ENCODE results near the gene ALDH5A1.

The ALDH5A1 gene

DNA sequence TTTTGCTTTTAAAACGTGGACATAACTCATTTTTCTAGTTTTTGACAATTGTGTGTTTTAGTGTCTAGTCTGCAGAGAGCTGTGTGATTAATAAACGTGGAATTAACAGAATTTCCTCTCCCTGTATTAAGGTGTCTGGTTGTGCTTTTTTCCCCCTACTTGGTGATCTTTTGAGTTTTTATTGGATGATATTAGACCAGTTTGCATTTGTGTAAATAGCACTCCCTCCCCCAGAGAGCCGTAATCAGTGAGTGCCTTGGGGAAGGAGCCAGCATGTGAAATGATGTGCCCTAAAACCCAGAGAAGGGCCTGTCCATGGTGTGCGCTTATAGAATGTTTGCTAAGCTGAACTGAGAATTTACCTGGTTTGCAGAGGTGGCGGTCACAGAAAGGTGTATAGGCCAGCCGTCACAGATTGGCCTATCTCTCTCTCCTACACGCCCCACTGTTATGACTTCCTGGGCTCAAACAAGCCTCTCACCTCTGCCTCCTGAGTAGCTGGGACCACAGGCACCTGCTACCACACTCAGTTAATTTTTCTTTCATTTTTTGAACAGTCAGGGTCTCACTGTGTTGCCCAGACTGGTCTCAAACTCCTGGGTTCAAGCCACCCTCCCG is 42.4 kb downstream of the ALDH5A1 start:
- Histone ChIP-seq H3K4me3 (ENCODE audit: low read length) (no peak overlapping the region), H3K9ac (ENCODE audit: low read length) (no peak overlapping the region), H3K36me3 (ENCODE audit: control insufficient read depth, insufficient read depth, low read length) (no peaks in the 10 kb centered on the region), H3K27me3 (ENCODE audit: control insufficient read depth, insufficient read depth, low read length) (no peaks in the 10 kb centered on the region), H3K9me3 (ENCODE audit: control insufficient read depth, low read length) (no peaks in the 10 kb centered on the region), H3K4me1 (ENCODE audit: control insufficient read depth, insufficient read depth, low read length) (no peaks in the 10 kb centered on the region)

- H3K9me3 ChIP-seq (ENCODE audit: control insufficient read depth, low read length): no peaks in the 10 kb centered on the region
- no peak overlapping the region for H3K4me3 ChIP-seq (ENCODE audit: low read length)
- no peak overlapping the region for H3K9ac ChIP-seq (ENCODE audit: low read length)
- no peaks in the 10 kb centered on the region for H3K36me3 ChIP-seq (ENCODE audit: control insufficient read depth, insufficient read depth, low read length)
- no peaks in the 10 kb centered on the region for H3K27me3 ChIP-seq (ENCODE audit: control insufficient read depth, insufficient read depth, low read length)
- H3K4me1 ChIP-seq (ENCODE audit: control insufficient read depth, insufficient read depth, low read length): no peaks in the 10 kb centered on the region
Observed at GRCh38 chr6:24537771-24538385, 43.1 kb downstream of the ALDH5A1 start.

- no peak overlapping the region for H3K4me3 ChIP-seq (ENCODE audit: low read length)
- no peaks in the 10 kb centered on the region for H3K36me3 ChIP-seq (ENCODE audit: control insufficient read depth, insufficient read depth, low read length)
- H3K4me1 ChIP-seq (ENCODE audit: control insufficient read depth, insufficient read depth, low read length): no peaks in the 10 kb centered on the region
- no peaks in the 10 kb centered on the region for H3K9me3 ChIP-seq (ENCODE audit: control insufficient read depth, low read length)
- no peaks in the 10 kb centered on the region for H3K27me3 ChIP-seq (ENCODE audit: control insufficient read depth, insufficient read depth, low read length)
- H3K9ac ChIP-seq (ENCODE audit: low read length): no peak overlapping the region
Observed at GRCh38 chr6:24539416-24539815, 44.6 kb downstream of the ALDH5A1 start.

DNA sequence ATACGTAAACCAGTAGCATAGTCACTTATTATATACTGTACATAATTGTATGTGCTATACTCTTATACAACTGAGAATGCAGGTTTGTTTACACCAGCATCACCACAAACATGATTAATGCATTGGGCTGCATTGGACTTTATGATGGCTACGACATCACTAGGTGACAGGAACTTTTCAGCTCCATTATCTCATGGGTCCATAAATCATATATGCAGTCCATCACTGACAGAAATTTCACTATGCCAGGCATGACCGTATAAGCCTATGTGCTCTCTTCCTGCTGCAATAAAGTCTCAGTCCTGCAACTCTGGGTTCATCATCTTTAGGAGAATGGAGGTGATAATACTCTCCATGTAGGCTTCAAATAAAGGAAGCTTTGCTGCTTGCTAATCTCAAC is 45.4 kb downstream of the ALDH5A1 start:
- Histone ChIP-seq H3K9me3 (ENCODE audit: control insufficient read depth, low read length) (no peaks in the 10 kb centered on the region), H3K27me3 (ENCODE audit: control insufficient read depth, insufficient read depth, low read length) (no peaks in the 10 kb centered on the region), H3K36me3 (ENCODE audit: control insufficient read depth, insufficient read depth, low read length) (no peaks in the 10 kb centered on the region), H3K9ac (ENCODE audit: low read length) (no peak overlapping the region), H3K4me1 (ENCODE audit: control insufficient read depth, insufficient read depth, low read length) (no peaks in the 10 kb centered on the region), H3K4me3 (ENCODE audit: low read length) (no peak overlapping the region)

DNA sequence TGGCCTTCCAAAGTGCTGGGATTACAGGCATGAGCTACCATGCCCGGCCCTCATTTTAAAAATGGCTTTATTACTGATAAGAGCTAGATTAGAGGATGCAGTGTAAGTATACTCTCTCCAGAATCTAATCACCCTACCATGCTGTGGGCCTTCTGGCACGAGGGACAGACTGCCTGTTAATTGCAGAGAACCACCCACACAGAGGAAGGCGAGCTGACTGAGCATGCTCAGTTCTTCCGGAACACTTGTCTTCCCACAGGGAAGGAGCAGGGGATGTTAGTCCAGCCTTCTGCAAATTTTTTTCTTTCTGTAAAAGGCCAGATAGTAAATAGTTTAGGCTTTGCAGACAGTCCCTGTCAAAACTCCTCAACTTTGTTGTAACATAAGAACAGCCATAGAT is 48.9 kb downstream of the ALDH5A1 start:
- H3K9me3 ChIP-seq (ENCODE audit: control insufficient read depth, low read length): no peaks in the 10 kb centered on the region
- H3K36me3 ChIP-seq (ENCODE audit: control insufficient read depth, insufficient read depth, low read length): no peaks in the 10 kb centered on the region
- no peaks in the 10 kb centered on the region for H3K27me3 ChIP-seq (ENCODE audit: control insufficient read depth, insufficient read depth, low read length)
- no peak overlapping the region for H3K4me3 ChIP-seq (ENCODE audit: low read length)
- H3K9ac ChIP-seq (ENCODE audit: low read length): no peak overlapping the region
- H3K4me1 ChIP-seq (ENCODE audit: control insufficient read depth, insufficient read depth, low read length): no peaks in the 10 kb centered on the region

DNA sequence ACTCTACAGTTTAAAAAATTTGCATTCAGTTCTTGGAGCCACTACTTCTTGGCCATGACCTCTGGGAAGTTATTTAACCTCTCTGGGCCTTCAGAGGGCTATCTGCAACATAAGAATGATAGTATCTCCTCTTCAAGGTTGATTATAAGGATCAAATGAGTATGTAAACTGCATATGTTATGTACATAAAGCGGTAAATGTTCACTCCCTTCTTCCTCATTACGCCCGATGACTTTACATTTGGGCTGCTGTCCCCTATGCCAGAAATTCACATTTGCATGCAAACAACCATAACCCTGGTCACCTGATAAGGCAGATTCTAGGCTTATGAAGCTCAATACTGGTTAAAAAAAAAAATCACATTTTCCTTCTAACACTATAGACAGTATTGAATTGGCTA is 50.4 kb downstream of the ALDH5A1 start:
- H3K4me3 ChIP-seq (ENCODE audit: low read length): no peak overlapping the region
- no peaks in the 10 kb centered on the region for H3K9me3 ChIP-seq (ENCODE audit: control insufficient read depth, low read length)
- H3K36me3 ChIP-seq (ENCODE audit: control insufficient read depth, insufficient read depth, low read length): no peaks in the 10 kb centered on the region
- H3K27me3 ChIP-seq (ENCODE audit: control insufficient read depth, insufficient read depth, low read length): no peaks in the 10 kb centered on the region
- no peak overlapping the region for H3K9ac ChIP-seq (ENCODE audit: low read length)
- H3K4me1 ChIP-seq (ENCODE audit: control insufficient read depth, insufficient read depth, low read length): no peaks in the 10 kb centered on the region

- Histone ChIP-seq H3K9me3 (ENCODE audit: control insufficient read depth, low read length) (no peaks in the 10 kb centered on the region), H3K27me3 (ENCODE audit: control insufficient read depth, insufficient read depth, low read length) (no peaks in the 10 kb centered on the region), H3K4me1 (ENCODE audit: control insufficient read depth, insufficient read depth, low read length) (no peaks in the 10 kb centered on the region), H3K36me3 (ENCODE audit: control insufficient read depth, insufficient read depth, low read length) (no peaks in the 10 kb centered on the region), H3K4me3 (ENCODE audit: low read length) (no peak overlapping the region), H3K9ac (ENCODE audit: low read length) (no peak overlapping the region)
Observed at GRCh38 chr6:24545691-24546090, 50.9 kb downstream of the ALDH5A1 start.

DNA sequence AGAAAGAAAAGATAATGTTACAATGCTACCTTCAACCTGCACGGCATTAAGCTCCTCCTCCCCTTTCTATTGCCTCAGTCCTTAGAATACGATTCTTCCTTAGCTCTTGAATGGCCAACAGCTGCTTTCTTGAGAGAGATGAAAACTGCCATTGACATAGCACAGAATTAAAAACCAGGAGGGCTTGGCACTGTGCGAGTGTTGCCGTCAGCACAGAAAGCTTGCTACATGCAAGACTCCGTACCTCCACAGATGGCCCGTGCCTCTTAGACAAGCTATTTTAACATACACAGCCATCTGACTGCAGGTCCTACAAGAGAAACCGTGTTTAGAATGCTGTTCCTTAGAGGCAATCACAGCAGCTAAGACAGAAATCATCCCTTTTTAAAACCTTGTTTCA is 51.7 kb downstream of the ALDH5A1 start:
- no peak overlapping the region for H3K9ac ChIP-seq (ENCODE audit: low read length)
- no peak overlapping the region for H3K4me3 ChIP-seq (ENCODE audit: low read length)
- H3K4me1 ChIP-seq (ENCODE audit: control insufficient read depth, insufficient read depth, low read length): no peaks in the 10 kb centered on the region
- no peaks in the 10 kb centered on the region for H3K9me3 ChIP-seq (ENCODE audit: control insufficient read depth, low read length)
- H3K27me3 ChIP-seq (ENCODE audit: control insufficient read depth, insufficient read depth, low read length): no peaks in the 10 kb centered on the region
- no peaks in the 10 kb centered on the region for H3K36me3 ChIP-seq (ENCODE audit: control insufficient read depth, insufficient read depth, low read length)

- Histone ChIP-seq H3K27me3 (ENCODE audit: control insufficient read depth, insufficient read depth, low read length) (no peaks in the 10 kb centered on the region), H3K9me3 (ENCODE audit: control insufficient read depth, low read length) (no peaks in the 10 kb centered on the region), H3K9ac (ENCODE audit: low read length) (no peak overlapping the region), H3K4me3 (ENCODE audit: low read length) (no peak overlapping the region), H3K4me1 (ENCODE audit: control insufficient read depth, insufficient read depth, low read length) (no peaks in the 10 kb centered on the region), H3K36me3 (ENCODE audit: control insufficient read depth, insufficient read depth, low read length) (no peaks in the 10 kb centered on the region)
Observed at GRCh38 chr6:24547243-24547642, 52.5 kb downstream of the ALDH5A1 start.

DNA sequence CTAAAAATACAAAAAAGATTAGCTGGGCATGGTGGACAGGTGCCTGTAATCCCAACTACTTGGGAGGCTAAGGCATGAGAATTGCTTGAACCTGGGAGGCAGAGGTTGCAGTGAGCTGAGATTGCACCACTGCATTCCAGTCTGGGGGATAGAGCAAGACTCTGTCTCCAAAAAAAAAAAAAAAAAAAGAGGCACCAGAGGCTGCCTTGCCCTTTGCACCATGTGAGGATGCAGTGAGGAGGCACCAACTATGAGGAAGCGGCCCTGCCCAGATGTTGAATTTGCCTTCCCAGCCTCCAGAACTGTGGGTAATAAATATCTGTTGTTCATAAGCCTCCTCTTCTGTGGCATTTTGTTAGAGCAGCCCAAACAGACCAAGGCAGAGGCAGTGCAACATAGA is 54.4 kb downstream of the ALDH5A1 start:
- Histone ChIP-seq H3K9me3 (ENCODE audit: control insufficient read depth, low read length) (no peaks in the 10 kb centered on the region), H3K4me1 (ENCODE audit: control insufficient read depth, insufficient read depth, low read length) (no peaks in the 10 kb centered on the region), H3K36me3 (ENCODE audit: control insufficient read depth, insufficient read depth, low read length) (no peaks in the 10 kb centered on the region), H3K4me3 (ENCODE audit: low read length) (no peak overlapping the region), H3K27me3 (ENCODE audit: control insufficient read depth, insufficient read depth, low read length) (no peaks in the 10 kb centered on the region), H3K9ac (ENCODE audit: low read length) (no peak overlapping the region)

GRCh38 chr6:24549674-24550353 is 55.0 kb downstream of the ALDH5A1 start:
- Histone ChIP-seq H3K4me3 (ENCODE audit: low read length) (no peak overlapping the region), H3K9me3 (ENCODE audit: control insufficient read depth, low read length) (no peaks in the 10 kb centered on the region), H3K27me3 (ENCODE audit: control insufficient read depth, insufficient read depth, low read length) (no peaks in the 10 kb centered on the region), H3K4me1 (ENCODE audit: control insufficient read depth, insufficient read depth, low read length) (no peaks in the 10 kb centered on the region), H3K9ac (ENCODE audit: low read length) (no peak overlapping the region), H3K36me3 (ENCODE audit: control insufficient read depth, insufficient read depth, low read length) (no peaks in the 10 kb centered on the region)

GRCh38 chr6:24551139-24551538 is 56.4 kb downstream of the ALDH5A1 start:
- no peaks in the 10 kb centered on the region for H3K36me3 ChIP-seq (ENCODE audit: control insufficient read depth, insufficient read depth, low read length)
- H3K4me1 ChIP-seq (ENCODE audit: control insufficient read depth, insufficient read depth, low read length): no peaks in the 10 kb centered on the region
- no peak overlapping the region for H3K4me3 ChIP-seq (ENCODE audit: low read length)
- H3K27me3 ChIP-seq (ENCODE audit: control insufficient read depth, insufficient read depth, low read length): no peaks in the 10 kb centered on the region
- H3K9ac ChIP-seq (ENCODE audit: low read length): no peak overlapping the region
- H3K9me3 ChIP-seq (ENCODE audit: control insufficient read depth, low read length): no peaks in the 10 kb centered on the region

Data from mucosa of stomach (tissue), 1 donor.